Gastrocnemius medialis (tissue), 4 donors: ENCODE data around the gene INPP5E. TPM values are rescaled to one million over a fixed set of nuclear protein-coding genes. Genes with fewer than 3 reads are reported as not detected.

Source experiments
- ATAC-seq, 2 donors: fragments of 150-250 bp; one replicate each; pipeline ENCODE4 v1.9.1; 2016
- DNase-seq, 2 donors: peaks; one replicate each; pipeline ENCODE4 v3.0.0-alpha.2; 2019
- H3K27ac ChIP-seq, 4 donors: fragments of 200-600 bp; sonication (generic); 1 replicate in 1 of 4; 2 replicates in 3 of 4; pipeline ENCODE4 v1.5.1; 2016 to 2018; ENCODE audit warnings: mild to moderate bottlenecking in 2 of 4, moderate library complexity in 1 of 4
- H3K27me3 ChIP-seq, 3 donors: fragments of 200-600 bp; sonication (generic) in 2 of 3; 1 replicate in 1 of 3; 2 replicates in 2 of 3; pipeline versions ENCODE4 v1.5.1 to v1.6.0; 2016 to 2019; ENCODE audit warnings: mild to moderate bottlenecking in 1 of 3, moderate library complexity in 1 of 3
- H3K36me3 ChIP-seq, 2 donors: fragments of 200-600 bp; sonication (generic) in 1 of 2; one replicate each; pipeline ENCODE4 v1.5.1; 2017 to 2018
- H3K4me1 ChIP-seq, 2 donors: fragments of 200-600 bp; sonication (generic) in 1 of 2; one replicate each; pipeline ENCODE4 v1.5.1; 2016 to 2017; ENCODE audit warnings: mild to moderate bottlenecking in 2 of 2
- H3K4me3 ChIP-seq, 4 donors: fragments of 200-600 bp; sonication (generic) in 3 of 4; 1 replicate in 1 of 4; 2 replicates in 3 of 4; pipeline ENCODE4 v1.5.1; 2016 to 2019; ENCODE audit warnings: mild to moderate bottlenecking in 2 of 4
- H3K9me3 ChIP-seq, 3 donors: fragments of 200-600 bp; sonication (generic) in 2 of 3; 1 replicate in 1 of 3; 2 replicates in 2 of 3; pipeline ENCODE4 v1.5.1; 2016 to 2019
- CTCF ChIP-seq, 5 experiments: fragments of 450-650 bp in 3 of 5; fragments of 200-600 bp in 2 of 5; sonication (generic) in 2 of 5; IDR thresholded peaks in 4 of 5; conservative IDR thresholded peaks in 1 of 5; 1 replicate in 4 of 5; 2 replicates in 1 of 5; pipeline ENCODE4 v1.5.1; 2016 to 2019; ENCODE audit warnings: antibody characterized with exemption in 5 of 5, mild to moderate bottlenecking in 3 of 5, moderate library complexity in 3 of 5
- POLR2A ChIP-seq, 2 donors: fragments of 450-650 bp; IDR thresholded peaks; one replicate each; pipeline ENCODE4 v1.6.1; 2017; ENCODE audit warnings: antibody characterized with exemption in 2 of 2, mild to moderate bottlenecking in 2 of 2, moderate library complexity in 2 of 2
- in situ Hi-C, 4 donors: fragments of 200-750 bp; cut with MboI; loops; one replicate each; pipeline versions ENCODE4 v1.15.0 to v1.8.0; 2017; ENCODE audit warnings: low sequenced_read_pairs in 4 of 4
- intact Hi-C: fragments of 100-400 bp; cut with DNase I; formaldehyde crosslinking; loops from one replicate; pipeline ENCODE4 v1.15.1; 2023; ENCODE audit warnings: low total_unique reads
- total RNA-seq, 4 donors: library from RNA; depleted of rRNA; stranded (reverse); fragments of >200 nt; gene quantifications; one replicate each; pipeline versions ENCODE4 v1.1.0 to v1.2.3, GENCODE V29; 2016

INPP5E gene
- total RNA-seq, 4 donors from 2014 or later, result 5.0 to 6.7 (median 5.9) TPM

GRCh38 chr9:136484153-136485048 lies 44.8 kb upstream of the INPP5E start:
- Histone ChIP-seq H3K27ac (peak overlapping the region; percentile 93 to 100 (median 98)), H3K4me1 (peaks cover 24 to 25% of the 10 kb centered on the region in 2 donors), H3K4me3 (peak overlapping the region; percentile 60 to 77 (median 71)), H3K9me3 (no peaks in the 10 kb centered on the region), H3K27me3 (no peaks in the 10 kb centered on the region), H3K36me3 (no peaks in the 10 kb centered on the region)
- no peak for ATAC-seq
- TF ChIP-seq CTCF (IDR thresholded peaks at IDR 0.05 in 4 of 5, conservative IDR thresholded peaks at IDR 0.05 in 1 of 5) (no peak), POLR2A (IDR thresholded peaks at IDR 0.05) (no peak)
- in situ Hi-C loops, result loop anchor here in 1 of 4 donors (25.0 kb wide), 1 partner anchor 153 kb away; no protein-coding TSS in a partner anchor
- intact Hi-C loops, result loop anchor here (2.0 to 10.0 kb wide), 4 partner anchors 43 to 940 kb away; partner anchors contain the start of genes EXD3, MAN1B1 and NOXA1
- DNase-seq, result peak in 1 of 2 donors; percentile 22

GRCh38 chr9:136483589-136484152 lies 44.0 kb upstream of the INPP5E start:
- Histone ChIP-seq H3K9me3 (no peaks in the 10 kb centered on the region), H3K36me3 (no peaks in the 10 kb centered on the region), H3K27me3 (no peaks in the 10 kb centered on the region), H3K27ac (peak overlapping the region; percentile 93 to 100 (median 98)), H3K4me3 (peak overlapping the region; percentile 60 to 77 (median 71)), H3K4me1 (peaks cover 24 to 25% of the 10 kb centered on the region in 2 donors)
- in situ Hi-C loops, result loop anchor here in 1 of 4 donors (25.0 kb wide), 1 partner anchor 154 kb away; no protein-coding TSS in a partner anchor
- ATAC-seq, result peak; percentile 65 to 70
- peak; percentile 62 to 64 for TF ChIP-seq POLR2A (IDR thresholded peaks at IDR 0.05)
- TF ChIP-seq CTCF (IDR thresholded peaks at IDR 0.05 in 4 of 5, conservative IDR thresholded peaks at IDR 0.05 in 1 of 5), result no peak
- peak; percentile 79 to 88 for DNase-seq
- intact Hi-C loops, result loop anchor here (1.0 to 10.0 kb wide), 6 partner anchors 61 to 941 kb away; partner anchors contain the start of genes AGPAT2, ENTR1, EXD3 and MAN1B1

GRCh38 chr9:136482793-136483588 lies 43.3 kb upstream of the INPP5E start, which contains the start of gene SEC16A:
Gene SEC16A, minus strand, starts transcription at chr9:136483040. Its CDS starts 5,425 bp downstream, at chr9:136477615.
- no peaks in the 10 kb centered on the region for H3K27me3 ChIP-seq
- no peaks in the 10 kb centered on the region for H3K36me3 ChIP-seq
- ATAC-seq, result peak; percentile 82 to 87
- peak within 1 kb of the TSS; percentile 70 to 87 (median 74) for H3K4me3 ChIP-seq
- no peaks in the 10 kb centered on the region for H3K9me3 ChIP-seq
- peak; percentile 80 to 94 for TF ChIP-seq POLR2A (IDR thresholded peaks at IDR 0.05)
- TF ChIP-seq CTCF (IDR thresholded peaks at IDR 0.05 in 4 of 5, conservative IDR thresholded peaks at IDR 0.05 in 1 of 5), result no peak
- DNase-seq, result peak; percentile 99
- in situ Hi-C loops, result loop anchor here in 1 of 4 donors (25.0 kb wide), 1 partner anchor 154 kb away; no protein-coding TSS in a partner anchor
- peak within 1 kb of the TSS; percentile 93 to 100 (median 98) for H3K27ac ChIP-seq
- intact Hi-C loops, result loop anchor here (1.0 to 10.0 kb wide), 5 partner anchors 62 to 942 kb away; partner anchors contain the start of genes AGPAT2, ENTR1, EXD3 and MAN1B1
- peaks cover 24 to 25% of the 10 kb centered on the region in 2 donors for H3K4me1 ChIP-seq
